Measurements from ENCODE around the gene TMEM164.

- no peak for TF ChIP-seq CTCF (IDR thresholded peaks at IDR 0.05)
- no peak for TF ChIP-seq POLR2AphosphoS5 (IDR thresholded peaks at IDR 0.05)
- no peak for TF ChIP-seq POLR2A (IDR thresholded peaks at IDR 0.05)
Measured at GRCh38 chrX:110104078-110104477, 101.2 kb downstream of the TMEM164 start.
